IMR-90 (cell line): ENCODE results near the gene CLEC4M.

Experiments
- CTCF ChIP-seq: conservative IDR thresholded peaks from 2 replicates; pipeline ENCODE4 v1.5.1; 2012; ENCODE audit warnings: mild to moderate bottlenecking, low read depth, low read length, improper control_type of control experiment
- POLR2A ChIP-seq: IDR thresholded peaks from 2 replicates; pipeline ENCODE4 v1.6.1; 2012; ENCODE audit warnings: mild to moderate bottlenecking, low read depth, low read length

GRCh38 chr19:7772752-7773291 is 9.8 kb downstream of the CLEC4M start:
- TF ChIP-seq POLR2A (no peak), CTCF (no peak)
